Activated CD8-positive, alpha-beta T cell treated with anti-CD3 and anti-CD28 coated beads for 36 hours (primary cell): Measurements from ENCODE around the gene RMI2. TPM values are rescaled to one million over a fixed set of nuclear protein-coding genes. Genes with fewer than 3 reads are reported as not detected.

Experiments used
- ATAC-seq: fragments of 200-7000 bp; cut with Tn5 transposase; one replicate; pipeline ENCODE4 v1.10.0; 2021; ENCODE audit warnings: mild to moderate bottlenecking, moderate library complexity
- CTCF ChIA-PET: fragments of 350-600 bp; sonication (Branson Sonifier 250); formaldehyde crosslinking; loops from one replicate; lab custom pipeline; 2021; ENCODE audit warnings: antibody characterized with exemption; lab: Charles Lee
- POLR2A ChIA-PET: fragments of 350-600 bp; sonication (Branson Sonifier 250); formaldehyde crosslinking; loops from one replicate; lab custom pipeline; 2021; ENCODE audit warnings: antibody characterized with exemption; lab: Charles Lee
- DNase-seq: peaks from one replicate; pipeline ENCODE4 v3.0.0-alpha.2; 2020
- H3K27ac Mint-ChIP-seq: one replicate; pipeline ENCODE4 v1.8.0; 2021; ENCODE audit warnings: mild to moderate bottlenecking, mixed read lengths
- H3K27me3 Mint-ChIP-seq: one replicate; pipeline ENCODE4 v1.8.0; 2021; ENCODE audit warnings: mixed read lengths
- H3K36me3 Mint-ChIP-seq: one replicate; pipeline ENCODE4 v1.8.0; 2021; ENCODE audit warnings: low read depth, mixed read lengths
- H3K4me1 Mint-ChIP-seq: one replicate; pipeline ENCODE4 v1.8.0; 2021; ENCODE audit warnings: low read depth, mixed read lengths
- H3K4me3 Mint-ChIP-seq: one replicate; pipeline ENCODE4 v1.8.0; 2021; ENCODE audit warnings: mild to moderate bottlenecking, moderate library complexity, mixed read lengths
- H3K9me3 Mint-ChIP-seq: one replicate; pipeline ENCODE4 v1.8.0; 2021; ENCODE audit warnings: mixed read lengths
- CTCF ChIP-seq: fragments of 200-600 bp; IDR thresholded peaks from one replicate; pipeline ENCODE4 v1.8.0; 2022; ENCODE audit warnings: antibody characterized with exemption, mild to moderate bottlenecking
- intact Hi-C: fragments of 100-400 bp; cut with micrococcal nuclease; formaldehyde crosslinking; loops from one replicate; pipeline ENCODE4 v1.10.0; 2022
- total RNA-seq, 2 experiments: library from RNA; stranded (reverse); gene quantifications; one replicate each; pipeline ENCODE4 v1.2.3, GENCODE V29; 2021

RMI2 gene
- 10 to 100 TPM; 53.1 to 57.7 TPM for total RNA-seq

- Mint-ChIP-seq H3K27me3 (no peaks in the 10 kb centered on the region), H3K4me3 (peak within 1 kb of the TSS; percentile 83), H3K4me1 (peaks cover 48% of the 10 kb centered on the region), H3K9me3 (no peaks in the 10 kb centered on the region), H3K27ac (peak within 1 kb of the TSS; percentile 84), H3K36me3 (peaks cover 21% of the 10 kb centered on the region)
- ChIA-PET POLR2A (interaction anchor here (0.7 to 3.9 kb wide), 6 partner anchors 10 to 91 kb away, joined by 3 to 21 read pairs (median 4); partner anchors contain the start of gene SOCS1), CTCF (interaction anchor here (0.8 to 1.4 kb wide), 2 partner anchors 9 to 19 kb away, joined by 4 read pairs; no protein-coding TSS in a partner anchor)
- intact Hi-C loops = no loop called here
- ATAC-seq (peak; percentile 99), DNase-seq (peak; percentile 98)
- TF ChIP-seq CTCF = no peak
Measured at GRCh38 chr16:11345040-11345862, at the start of gene RMI2. RMI2 (plus strand) TSS chr16:11345459; CDS start chr16:11345472, 13 bp downstream.

GRCh38 chr16:11295672-11296071, 49.6 kb upstream of the RMI2 start:
- intact Hi-C loops = no loop called here
- CTCF ChIA-PET = no interaction called here
- no peak for DNase-seq
- no peak for ATAC-seq
- Mint-ChIP-seq H3K27ac (no peak overlapping the region), H3K27me3 (peaks cover 10% of the 10 kb centered on the region), H3K4me3 (no peak overlapping the region), H3K4me1 (peaks cover 44% of the 10 kb centered on the region), H3K36me3 (no peaks in the 10 kb centered on the region), H3K9me3 (no peaks in the 10 kb centered on the region)
- POLR2A ChIA-PET = interaction anchor here (0.9 to 1.0 kb wide), 2 partner anchors 16 to 40 kb away, joined by 4 to 7 read pairs; partner anchors contain the start of gene SOCS1
- no peak for TF ChIP-seq CTCF

- POLR2A ChIA-PET = interaction anchor here (1.5 to 3.1 kb wide), 3 partner anchors 15 to 41 kb away, joined by 6 to 26 read pairs (median 17); partner anchors contain the start of gene SOCS1
- no peaks in the 10 kb centered on the region for H3K36me3 Mint-ChIP-seq
- no peak for ATAC-seq
Measured at GRCh38 chr16:11296351-11296705, 48.9 kb upstream of the RMI2 start.

GRCh38 chr16:11296706-11297491, 48.4 kb upstream of the RMI2 start:
- intact Hi-C loops = no loop called here
- POLR2A ChIA-PET = interaction anchor here (1.0 to 3.1 kb wide), 9 partner anchors 12 to 197 kb away, joined by 3 to 26 read pairs (median 7); partner anchors contain the start of gene SOCS1

More at GRCh38 chr16:11296351-11296705, 48.9 kb upstream of the RMI2 start:
- intact Hi-C loops = no loop called here
- H3K4me1 Mint-ChIP-seq = peaks cover 44% of the 10 kb centered on the region
- H3K27ac Mint-ChIP-seq = peak overlapping the region; percentile 69
- no peaks in the 10 kb centered on the region for H3K9me3 Mint-ChIP-seq
- H3K27me3 Mint-ChIP-seq = peaks cover 10% of the 10 kb centered on the region
- TF ChIP-seq CTCF = no peak
- H3K4me3 Mint-ChIP-seq = no peak overlapping the region
- CTCF ChIA-PET = interaction anchor here (1.3 kb wide), 1 partner anchor 28 kb away, joined by 3 read pairs; no protein-coding TSS in a partner anchor
- no peak for DNase-seq

More at GRCh38 chr16:11296706-11297491, 48.4 kb upstream of the RMI2 start:
- peak overlapping the region; percentile 24 for H3K4me3 Mint-ChIP-seq
- TF ChIP-seq CTCF = no peak
- peak overlapping the region; percentile 69 for H3K27ac Mint-ChIP-seq
- DNase-seq (peak; percentile 48), ATAC-seq (peak; percentile 37)
- peaks cover 44% of the 10 kb centered on the region for H3K4me1 Mint-ChIP-seq
- H3K9me3 Mint-ChIP-seq = no peaks in the 10 kb centered on the region
- H3K27me3 Mint-ChIP-seq = peaks cover 10% of the 10 kb centered on the region
- CTCF ChIA-PET = interaction anchor here (0.7 to 2.8 kb wide), 10 partner anchors 29 to 333 kb away, joined by 3 to 14 read pairs (median 4); partner anchors contain the start of gene SOCS1
- H3K36me3 Mint-ChIP-seq = no peaks in the 10 kb centered on the region
